Measurements from ENCODE around the gene TTLL10.
A peak's percentile ranks its signal among the peaks of the same experiment; 100 is the strongest.
"Not testable (repeated sequence)": the region's sequence is repeated elsewhere in the genome, so short reads cannot be mapped to it uniquely, and the experiment has no call there.

The TTLL10 gene

GRCh38 chr1:1142352-1142751 is 31.3 kb upstream of the TTLL10 start:
- not testable (repeated sequence) for DNase-seq

- no peak for DNase-seq
Observed at GRCh38 chr1:1142844-1143243, 30.8 kb upstream of the TTLL10 start.

GRCh38 chr1:1143636-1144035 is 30.0 kb upstream of the TTLL10 start:
- no peak for DNase-seq

- peak; percentile 42 to 74 for DNase-seq
Observed at GRCh38 chr1:1144122-1144842, 29.4 kb upstream of the TTLL10 start.

- DNase-seq: no peak
Observed at GRCh38 chr1:1144843-1145546, 28.7 kb upstream of the TTLL10 start.

- DNase-seq: no peak
Observed at GRCh38 chr1:1145547-1145914, 28.1 kb upstream of the TTLL10 start.

- no peak for DNase-seq
Observed at GRCh38 chr1:1146026-1146425, 27.7 kb upstream of the TTLL10 start.

- DNase-seq: no peak
Observed at GRCh38 chr1:1146596-1146995, 27.1 kb upstream of the TTLL10 start.

- no peak for DNase-seq
Observed at GRCh38 chr1:1148061-1148460, 25.6 kb upstream of the TTLL10 start.

- no peak for DNase-seq
Observed at GRCh38 chr1:1148569-1148968, 25.1 kb upstream of the TTLL10 start.

GRCh38 chr1:1149416-1149815 is 24.3 kb upstream of the TTLL10 start:
- DNase-seq: no peak

- DNase-seq: no peak
Observed at GRCh38 chr1:1150100-1150499, 23.6 kb upstream of the TTLL10 start.

GRCh38 chr1:1151306-1151705 is 22.4 kb upstream of the TTLL10 start:
- no peak for DNase-seq

- not testable (repeated sequence) for DNase-seq
Observed at GRCh38 chr1:1152431-1152830, 21.2 kb upstream of the TTLL10 start.

- DNase-seq: not testable (repeated sequence)
Observed at GRCh38 chr1:1153215-1153614, 20.5 kb upstream of the TTLL10 start.

GRCh38 chr1:1153874-1154273 is 19.8 kb upstream of the TTLL10 start:
- DNase-seq: no peak

GRCh38 chr1:1155258-1155657 is 18.4 kb upstream of the TTLL10 start:
- no peak for DNase-seq

GRCh38 chr1:1156140-1157032 is 17.3 kb upstream of the TTLL10 start:
- no peak for DNase-seq

GRCh38 chr1:1157033-1157365 is 16.7 kb upstream of the TTLL10 start:
- DNase-seq: no peak

- DNase-seq: no peak
Observed at GRCh38 chr1:1157426-1157913, 16.2 kb upstream of the TTLL10 start.

- no peak for DNase-seq
Observed at GRCh38 chr1:1157914-1158710, 15.6 kb upstream of the TTLL10 start.

- no peak for DNase-seq
Observed at GRCh38 chr1:1160281-1160930, 13.3 kb upstream of the TTLL10 start.

All from SHP77 (cell line).